Measurements from ENCODE around the gene ATP6V0C. TPM values are rescaled to one million over a fixed set of nuclear protein-coding genes. Genes with fewer than 3 reads are reported as not detected.

ATP6V0C gene
- total and polyA plus RNA-seq, 2 of the 13 experiments (the other 11 are each of a cell fraction or from before 2014, with no cell fraction given), result 10.4 to 20.1 TPM

- TF ChIP-seq ZNF704 (CRISPR knock-in tag; IDR thresholded peaks at IDR 0.05; ENCODE audit: borderline replicate concordance) (no peak), ZNF138 (CRISPR knock-in tag; IDR thresholded peaks at IDR 0.05; ENCODE audit: low read depth) (no peak), XRCC5 (optimal IDR thresholded peaks at IDR 0.05; ENCODE audit: low read length) (peak; percentile 83), SRSF1 (optimal IDR thresholded peaks at IDR 0.05; ENCODE audit: low read depth, low read length) (no peak), RXRB (CRISPR knock-in tag; IDR thresholded peaks at IDR 0.05; ENCODE audit: borderline replicate concordance) (peak; percentile 30; the same call in 1 of the 2 replicates), RARA (CRISPR knock-in tag; IDR thresholded peaks at IDR 0.05) (0 out of 2 replicates have a peak, but pooled peaks have one; percentile 6), POLR2AphosphoS5 (IDR thresholded peaks at IDR 0.05; ENCODE audit: low read depth, low read length) (no peak), ZNF713 (CRISPR knock-in tag; IDR thresholded peaks at IDR 0.05) (no peak), NFKB2 (CRISPR knock-in tag; IDR thresholded peaks at IDR 0.05; ENCODE audit: borderline replicate concordance) (peak; percentile 20; the same call in 1 of the 2 replicates), ZBTB8A (CRISPR knock-in tag; IDR thresholded peaks at IDR 0.05; ENCODE audit: borderline replicate concordance, low read depth) (no peak), ARNT2 (CRISPR knock-in tag; IDR thresholded peaks at IDR 0.05; ENCODE audit: low read depth) (no peak; the same call in 1 of the 2 replicates), TARDBP (CRISPR knock-in tag; IDR thresholded peaks at IDR 0.05) (no peak), SNRNP70 (IDR thresholded peaks at IDR 0.05; ENCODE audit: low read depth, low read length) (no peak), ZFX (CRISPR knock-in tag; IDR thresholded peaks at IDR 0.05; ENCODE audit: low read depth) (peak; percentile 48; the same call in 1 of the 2 replicates), MLXIP (CRISPR knock-in tag; IDR thresholded peaks at IDR 0.05; ENCODE audit: borderline replicate concordance) (no peak), TCF12 (IDR thresholded peaks at IDR 0.05) (no peak), TCF12 (CRISPR knock-in tag; IDR thresholded peaks at IDR 0.05) (no peak), ATF2 (CRISPR knock-in tag; IDR thresholded peaks at IDR 0.05) (peak; percentile 52; the same call in 1 of the 2 replicates), ZNF572 (CRISPR knock-in tag; IDR thresholded peaks at IDR 0.05) (no peak), PCBP2 (optimal IDR thresholded peaks at IDR 0.05; ENCODE audit: low read depth, low read length, poor library complexity, severe bottlenecking) (no peak), ZNF543 (CRISPR knock-in tag; IDR thresholded peaks at IDR 0.05) (no peak), FOXP4 (CRISPR knock-in tag; IDR thresholded peaks at IDR 0.05) (no peak)
Measured at GRCh38 chr16:2500918-2501750, 12.6 kb upstream of the ATP6V0C start (continued).
